ENCODE measurements around the gene ANAPC7.

Gene ANAPC7

GRCh38 chr12:110339184-110339952 is 64.1 kb downstream of the ANAPC7 start:
- no peak overlapping the region for H2AFZ ChIP-seq (ENCODE audit: low read depth, low read length)
- H3K4me1 ChIP-seq (ENCODE audit: low read length) = peaks cover 15% of the 10 kb centered on the region
- H3K27me3 ChIP-seq (ENCODE audit: low read depth, low read length) = no peaks in the 10 kb centered on the region
- peaks cover 92% of the 10 kb centered on the region for H3K36me3 ChIP-seq (replicated peaks; ENCODE audit: low read depth, low read length)
- TF ChIP-seq EZH2phosphoT487 (IDR thresholded peaks at IDR 0.05; ENCODE audit: low read depth) (no peak), CTCF (IDR thresholded peaks at IDR 0.05; ENCODE audit: low read depth, low read length) (no peak)
- no peak overlapping the region for H3K9ac ChIP-seq (ENCODE audit: low read length)
- H3K4me3 ChIP-seq (ENCODE audit: low read length) = no peak overlapping the region
- H3K4me2 ChIP-seq (ENCODE audit: low read length) = peak overlapping the region; percentile 11; the same call in 1 of the 2 replicates
- H4K20me1 ChIP-seq (ENCODE audit: insufficient read depth, low read length) = peaks cover 17% of the 10 kb centered on the region; the same call in 1 of the 2 replicates
- H3K9me3 ChIP-seq (ENCODE audit: insufficient read depth, low read length) = no peaks in the 10 kb centered on the region
- peaks cover 35% of the 10 kb centered on the region for H3K79me2 ChIP-seq (ENCODE audit: low read length)
- H3K27ac ChIP-seq (ENCODE audit: low read length) = peak overlapping the region; percentile 53

DNA sequence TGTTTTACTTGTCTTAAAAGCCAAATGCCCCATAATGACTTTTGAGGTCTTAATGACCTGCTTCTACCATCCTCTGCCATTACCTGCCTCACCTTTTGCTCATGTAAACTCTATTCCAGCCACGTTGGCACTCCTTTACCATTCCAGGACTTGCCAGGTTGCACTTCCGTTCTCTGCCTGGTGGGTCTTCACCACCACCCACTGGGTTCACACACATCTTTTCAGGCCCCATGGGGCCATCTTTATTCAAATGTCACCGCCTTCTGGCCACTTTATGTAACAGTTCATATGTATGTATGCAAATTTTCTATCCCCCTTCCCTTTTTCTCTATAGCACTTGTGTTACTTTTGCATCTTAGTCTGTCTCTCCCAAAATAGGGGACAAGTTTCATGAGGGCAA is 64.8 kb downstream of the ANAPC7 start:
- peak overlapping the region; percentile 11; the same call in 1 of the 2 replicates for H3K4me2 ChIP-seq (ENCODE audit: low read length)
- H4K20me1 ChIP-seq (ENCODE audit: insufficient read depth, low read length) = peaks cover 17% of the 10 kb centered on the region; the same call in 1 of the 2 replicates
- peaks cover 92% of the 10 kb centered on the region for H3K36me3 ChIP-seq (replicated peaks; ENCODE audit: low read depth, low read length)
- peaks cover 15% of the 10 kb centered on the region for H3K4me1 ChIP-seq (ENCODE audit: low read length)
- no peak overlapping the region for H3K4me3 ChIP-seq (ENCODE audit: low read length)
- H3K27ac ChIP-seq (ENCODE audit: low read length) = peak overlapping the region; percentile 53
- H3K9ac ChIP-seq (ENCODE audit: low read length) = no peak overlapping the region
- no peaks in the 10 kb centered on the region for H3K27me3 ChIP-seq (ENCODE audit: low read depth, low read length)
- H3K9me3 ChIP-seq (ENCODE audit: insufficient read depth, low read length) = no peaks in the 10 kb centered on the region
- no peak overlapping the region for H2AFZ ChIP-seq (ENCODE audit: low read depth, low read length)
- TF ChIP-seq CTCF (IDR thresholded peaks at IDR 0.05; ENCODE audit: low read depth, low read length) = peak; percentile 27
- no peak for TF ChIP-seq EZH2phosphoT487 (IDR thresholded peaks at IDR 0.05; ENCODE audit: low read depth)
- H3K79me2 ChIP-seq (ENCODE audit: low read length) = peaks cover 35% of the 10 kb centered on the region

DNA sequence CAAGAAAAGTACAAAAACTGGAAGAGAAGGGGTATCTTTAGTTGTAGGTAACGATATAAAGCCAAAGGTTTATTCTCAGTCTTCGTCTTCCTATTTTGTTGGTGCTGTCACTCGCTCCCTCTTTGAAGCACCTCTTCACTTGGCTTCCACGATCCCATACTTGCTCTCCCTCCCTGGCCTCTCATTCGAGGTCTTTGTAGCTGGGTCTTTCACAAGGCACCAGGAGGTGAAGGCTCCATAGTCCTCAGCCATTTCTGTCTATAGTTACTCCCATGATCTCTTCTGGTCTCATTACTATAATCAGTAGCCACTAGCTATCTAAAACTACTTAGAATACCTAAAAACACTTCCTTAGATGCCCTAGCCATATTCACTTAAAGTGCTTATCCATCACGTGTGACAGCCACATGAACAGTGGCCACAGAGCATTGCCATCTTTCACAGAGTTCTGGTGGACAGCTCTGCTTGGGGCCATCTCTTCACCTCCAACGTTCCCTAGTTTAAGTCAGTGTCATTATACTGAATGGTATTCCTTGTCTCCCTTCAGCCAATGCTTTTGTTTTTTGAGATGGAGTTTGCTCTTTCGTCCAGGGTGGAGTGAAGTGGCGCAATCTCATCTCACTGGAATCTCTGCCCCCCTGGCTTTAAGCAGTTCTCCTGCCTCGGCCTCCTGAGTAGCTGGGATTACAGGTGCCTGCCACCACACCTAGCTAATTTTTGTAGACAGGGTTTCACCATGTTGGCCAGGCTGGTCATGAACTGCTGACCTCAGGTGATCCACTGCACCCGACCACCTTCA is 65.4 kb downstream of the ANAPC7 start:
- Histone ChIP-seq H3K9ac (ENCODE audit: low read length) (no peak overlapping the region), H3K4me1 (ENCODE audit: low read length) (peaks cover 15% of the 10 kb centered on the region), H3K4me3 (ENCODE audit: low read length) (no peak overlapping the region), H4K20me1 (ENCODE audit: insufficient read depth, low read length) (peaks cover 20% of the 10 kb centered on the region; the same call in 1 of the 2 replicates), H3K79me2 (ENCODE audit: low read length) (peaks cover 38% of the 10 kb centered on the region), H3K4me2 (ENCODE audit: low read length) (0 out of 2 replicates have a peak overlapping the region, but pooled peaks have one; percentile 11), H3K9me3 (ENCODE audit: insufficient read depth, low read length) (no peaks in the 10 kb centered on the region), H3K27ac (ENCODE audit: low read length) (peak overlapping the region; percentile 53), H3K27me3 (ENCODE audit: low read depth, low read length) (no peaks in the 10 kb centered on the region), H3K36me3 (replicated peaks; ENCODE audit: low read depth, low read length) (peaks cover 92% of the 10 kb centered on the region), H2AFZ (ENCODE audit: low read depth, low read length) (no peak overlapping the region)
- TF ChIP-seq EZH2phosphoT487 (IDR thresholded peaks at IDR 0.05; ENCODE audit: low read depth) (no peak), CTCF (IDR thresholded peaks at IDR 0.05; ENCODE audit: low read depth, low read length) (no peak)

GRCh38 chr12:110335481-110336045 is 67.9 kb downstream of the ANAPC7 start:
- no peaks in the 10 kb centered on the region for H3K27me3 ChIP-seq (ENCODE audit: low read depth, low read length)
- H4K20me1 ChIP-seq (ENCODE audit: insufficient read depth, low read length) = peaks cover 35% of the 10 kb centered on the region
- TF ChIP-seq EZH2phosphoT487 (IDR thresholded peaks at IDR 0.05; ENCODE audit: low read depth) (no peak), CTCF (IDR thresholded peaks at IDR 0.05; ENCODE audit: low read depth, low read length) (no peak)
- peaks cover 89% of the 10 kb centered on the region for H3K36me3 ChIP-seq (replicated peaks; ENCODE audit: low read depth, low read length)
- H2AFZ ChIP-seq (ENCODE audit: low read depth, low read length) = no peak overlapping the region
- H3K27ac ChIP-seq (ENCODE audit: low read length) = no peak overlapping the region
- no peak overlapping the region for H3K4me3 ChIP-seq (ENCODE audit: low read length)
- no peak overlapping the region for H3K4me2 ChIP-seq (ENCODE audit: low read length)
- H3K79me2 ChIP-seq (ENCODE audit: low read length) = peaks cover 57% of the 10 kb centered on the region
- no peak overlapping the region for H3K9ac ChIP-seq (ENCODE audit: low read length)
- peaks cover 15% of the 10 kb centered on the region for H3K4me1 ChIP-seq (ENCODE audit: low read length)
- no peaks in the 10 kb centered on the region for H3K9me3 ChIP-seq (ENCODE audit: insufficient read depth, low read length)
